ENCODE data around the gene MED10.

The MED10 gene

DNA sequence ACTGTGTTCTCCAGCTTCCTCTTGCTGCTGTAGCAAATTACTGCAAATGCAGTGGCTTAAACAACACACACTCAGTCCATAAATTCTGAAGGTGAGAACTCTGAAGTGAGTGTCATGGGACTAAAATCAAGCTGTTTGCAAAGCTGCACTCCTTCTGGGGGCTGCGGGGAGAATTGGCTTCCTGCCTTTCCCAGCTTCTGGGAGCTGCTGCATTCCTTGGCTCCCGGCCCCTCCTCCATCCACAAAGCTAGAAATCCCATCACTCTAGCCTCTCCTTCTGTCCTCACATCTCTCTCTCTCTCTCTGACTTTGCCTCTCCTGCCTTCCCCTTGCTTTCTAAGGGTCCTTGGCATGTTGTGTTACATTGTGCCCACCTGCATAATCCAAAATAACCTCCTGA lies 14.2 kb upstream of the MED10 start:
- no peak overlapping the region for H2BK120ac ChIP-seq (ENCODE audit: low read depth, low read length)
- H3K9me3 ChIP-seq (replicated peaks in 1 of 2; ENCODE audit: control insufficient read depth in 2 of 2, insufficient read depth in 1 of 2, low read depth in 1 of 2, low read length in 2 of 2): no peaks in the 10 kb centered on the region
- H3K79me1 ChIP-seq (ENCODE audit: low read depth, low read length): no peaks in the 10 kb centered on the region
- H3K4me2 ChIP-seq (ENCODE audit: insufficient read depth, low read length, poor library complexity, severe bottlenecking): no peak overlapping the region
- H3K27ac ChIP-seq (replicated peaks; ENCODE audit: low read length): no peak overlapping the region
- H2BK15ac ChIP-seq (ENCODE audit: low read length): no peak overlapping the region
- no peaks in the 10 kb centered on the region for H3K36me3 ChIP-seq (replicated peaks in 1 of 2; ENCODE audit: control insufficient read depth in 2 of 2, insufficient read depth in 2 of 2, low read length in 2 of 2)
- H3K18ac ChIP-seq (ENCODE audit: low read length): no peak overlapping the region
- H3K27me3 ChIP-seq (ENCODE audit: control insufficient read depth in 3 of 3, insufficient read depth in 3 of 3, low read depth in 1 of 3, low read length in 3 of 3): peaks cover 0 to 16% (median 0%) of the 10 kb centered on the region in 3 experiments
- H3K9ac ChIP-seq (ENCODE audit: low read depth, low read length, poor library complexity): no peak overlapping the region
- H3K4me3 ChIP-seq (ENCODE audit: low read length in 2 of 2): no peak overlapping the region
- H2AFZ ChIP-seq (ENCODE audit: low read length): no peak overlapping the region
- H4K8ac ChIP-seq (ENCODE audit: low read depth, low read length): no peak overlapping the region
- no peak for DNase-seq (ENCODE audit: low spot score)
- no peak overlapping the region for H2BK5ac ChIP-seq (ENCODE audit: low read length)
- no peak overlapping the region for H3K14ac ChIP-seq (ENCODE audit: low read length)
- no peak overlapping the region for H2BK12ac ChIP-seq (ENCODE audit: low read length)
- H4K91ac ChIP-seq (ENCODE audit: low read depth, low read length, poor library complexity): no peak overlapping the region
- no peak overlapping the region for H3K4ac ChIP-seq (ENCODE audit: low read length)
- no CpG with 5 or more reads among the region's 2 CpGs for WGBS, 2 donors (ENCODE audit: extremely low coverage in 2 of 2, insufficient read length in 2 of 2, insufficient replicate concordance in 1 of 2)
- no peak overlapping the region for H2AK5ac ChIP-seq (ENCODE audit: low read depth, low read length)
- H3K23ac ChIP-seq (ENCODE audit: low read depth, low read length, poor library complexity): no peak overlapping the region
- no peaks in the 10 kb centered on the region for H3K4me1 ChIP-seq (ENCODE audit: control insufficient read depth in 2 of 2, insufficient read depth in 1 of 2, low read depth in 1 of 2, low read length in 2 of 2)

- no CpG with 5 or more reads among the region's 4 CpGs for WGBS, 2 donors (ENCODE audit: extremely low coverage in 2 of 2, insufficient read length in 2 of 2, insufficient replicate concordance in 1 of 2)
- H3K9ac ChIP-seq (ENCODE audit: low read depth, low read length, poor library complexity): peak overlapping the region; percentile 22
These were observed 12.8 kb upstream of the MED10 start for GRCh38 chr5:6391151-6391550.

GRCh38 chr5:6389946-6390530 lies 11.7 kb upstream of the MED10 start:
- H3K4me3 ChIP-seq (ENCODE audit: low read length in 2 of 2): no peak overlapping the region
- no peak overlapping the region for H3K9ac ChIP-seq (ENCODE audit: low read depth, low read length, poor library complexity)
- no peaks in the 10 kb centered on the region for H3K4me1 ChIP-seq (ENCODE audit: control insufficient read depth in 2 of 2, insufficient read depth in 1 of 2, low read depth in 1 of 2, low read length in 2 of 2)
- H2BK12ac ChIP-seq (ENCODE audit: low read length): no peak overlapping the region
- H2BK15ac ChIP-seq (ENCODE audit: low read length): no peak overlapping the region
- no peak overlapping the region for H3K4ac ChIP-seq (ENCODE audit: low read length)
- no peak overlapping the region for H3K4me2 ChIP-seq (ENCODE audit: insufficient read depth, low read length, poor library complexity, severe bottlenecking)
- no peak overlapping the region for H2BK5ac ChIP-seq (ENCODE audit: low read length)
- peaks cover 0 to 12% (median 0%) of the 10 kb centered on the region in 3 experiments for H3K27me3 ChIP-seq (ENCODE audit: control insufficient read depth in 3 of 3, insufficient read depth in 3 of 3, low read depth in 1 of 3, low read length in 3 of 3)
- H3K79me1 ChIP-seq (ENCODE audit: low read depth, low read length): no peaks in the 10 kb centered on the region
- H3K14ac ChIP-seq (ENCODE audit: low read length): no peak overlapping the region
- H4K91ac ChIP-seq (ENCODE audit: low read depth, low read length, poor library complexity): no peak overlapping the region
- no peak overlapping the region for H2BK120ac ChIP-seq (ENCODE audit: low read depth, low read length)
- no CpG with 5 or more reads among the region's 7 CpGs for WGBS, 2 donors (ENCODE audit: extremely low coverage in 2 of 2, insufficient read length in 2 of 2, insufficient replicate concordance in 1 of 2)
- H3K9me3 ChIP-seq (replicated peaks in 1 of 2; ENCODE audit: control insufficient read depth in 2 of 2, insufficient read depth in 1 of 2, low read depth in 1 of 2, low read length in 2 of 2): no peaks in the 10 kb centered on the region
- H3K27ac ChIP-seq (replicated peaks; ENCODE audit: low read length): no peak overlapping the region
- no peak overlapping the region for H4K8ac ChIP-seq (ENCODE audit: low read depth, low read length)
- no peak overlapping the region for H3K23ac ChIP-seq (ENCODE audit: low read depth, low read length, poor library complexity)
- H2AK5ac ChIP-seq (ENCODE audit: low read depth, low read length): no peak overlapping the region
- DNase-seq (ENCODE audit: low spot score): no peak
- no peak overlapping the region for H3K18ac ChIP-seq (ENCODE audit: low read length)
- H3K36me3 ChIP-seq (replicated peaks in 1 of 2; ENCODE audit: control insufficient read depth in 2 of 2, insufficient read depth in 2 of 2, low read length in 2 of 2): no peaks in the 10 kb centered on the region
- no peak overlapping the region for H2AFZ ChIP-seq (ENCODE audit: low read length)

More at GRCh38 chr5:6391151-6391550, 12.8 kb upstream of the MED10 start:
- Histone ChIP-seq H3K9me3 (replicated peaks in 1 of 2; ENCODE audit: control insufficient read depth in 2 of 2, insufficient read depth in 1 of 2, low read depth in 1 of 2, low read length in 2 of 2) (no peaks in the 10 kb centered on the region), H3K4me2 (ENCODE audit: insufficient read depth, low read length, poor library complexity, severe bottlenecking) (no peak overlapping the region), H3K27ac (replicated peaks; ENCODE audit: low read length) (no peak overlapping the region), H4K91ac (ENCODE audit: low read depth, low read length, poor library complexity) (no peak overlapping the region), H2BK120ac (ENCODE audit: low read depth, low read length) (no peak overlapping the region), H2AK5ac (ENCODE audit: low read depth, low read length) (no peak overlapping the region), H3K79me1 (ENCODE audit: low read depth, low read length) (no peaks in the 10 kb centered on the region), H3K4me1 (ENCODE audit: control insufficient read depth in 2 of 2, insufficient read depth in 1 of 2, low read depth in 1 of 2, low read length in 2 of 2) (no peaks in the 10 kb centered on the region), H2BK15ac (ENCODE audit: low read length) (no peak overlapping the region), H2BK12ac (ENCODE audit: low read length) (no peak overlapping the region), H2BK5ac (ENCODE audit: low read length) (no peak overlapping the region), H3K4ac (ENCODE audit: low read length) (no peak overlapping the region), H3K27me3 (ENCODE audit: control insufficient read depth in 3 of 3, insufficient read depth in 3 of 3, low read depth in 1 of 3, low read length in 3 of 3) (peaks cover 0 to 16% (median 0%) of the 10 kb centered on the region in 3 experiments), H3K36me3 (replicated peaks in 1 of 2; ENCODE audit: control insufficient read depth in 2 of 2, insufficient read depth in 2 of 2, low read length in 2 of 2) (no peaks in the 10 kb centered on the region), H3K18ac (ENCODE audit: low read length) (no peak overlapping the region), H3K14ac (ENCODE audit: low read length) (no peak overlapping the region), H3K23ac (ENCODE audit: low read depth, low read length, poor library complexity) (no peak overlapping the region), H2AFZ (ENCODE audit: low read length) (no peak overlapping the region), H3K4me3 (ENCODE audit: low read length in 2 of 2) (no peak overlapping the region), H4K8ac (ENCODE audit: low read depth, low read length) (no peak overlapping the region)
- DNase-seq (ENCODE audit: low spot score): no peak

DNA sequence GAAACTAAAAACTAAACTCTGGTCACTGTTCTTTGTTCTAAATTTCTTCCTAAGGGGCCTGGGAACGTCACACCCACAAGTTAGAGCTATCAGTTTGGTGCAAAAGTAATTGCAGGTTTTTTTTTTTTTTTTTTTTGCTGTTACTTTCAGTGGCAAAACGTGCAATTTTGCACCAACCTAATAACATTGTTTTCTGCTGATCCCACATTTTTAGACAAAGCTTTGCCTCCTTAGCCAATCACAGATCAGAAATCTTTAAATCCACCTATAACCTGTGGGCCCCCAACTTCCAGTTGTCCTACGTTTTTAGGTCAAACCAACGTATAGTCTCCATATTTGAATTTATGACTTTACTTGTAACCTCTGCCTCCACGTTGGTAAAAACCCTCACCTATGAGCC lies 11.1 kb upstream of the MED10 start:
- H3K4ac ChIP-seq (ENCODE audit: low read length): no peak overlapping the region
- H2BK12ac ChIP-seq (ENCODE audit: low read length): no peak overlapping the region
- H3K9me3 ChIP-seq (replicated peaks in 1 of 2; ENCODE audit: control insufficient read depth in 2 of 2, insufficient read depth in 1 of 2, low read depth in 1 of 2, low read length in 2 of 2): no peaks in the 10 kb centered on the region
- H3K18ac ChIP-seq (ENCODE audit: low read length): no peak overlapping the region
- H4K8ac ChIP-seq (ENCODE audit: low read depth, low read length): no peak overlapping the region
- H3K14ac ChIP-seq (ENCODE audit: low read length): no peak overlapping the region
- no CpG with 5 or more reads among the region's 5 CpGs for WGBS, 2 donors (ENCODE audit: extremely low coverage in 2 of 2, insufficient read length in 2 of 2, insufficient replicate concordance in 1 of 2)
- H3K27me3 ChIP-seq (ENCODE audit: control insufficient read depth in 3 of 3, insufficient read depth in 3 of 3, low read depth in 1 of 3, low read length in 3 of 3): peaks cover 0 to 8% (median 0%) of the 10 kb centered on the region in 3 experiments
- H2BK5ac ChIP-seq (ENCODE audit: low read length): no peak overlapping the region
- no peak overlapping the region for H3K4me3 ChIP-seq (ENCODE audit: low read length in 2 of 2)
- DNase-seq (ENCODE audit: low spot score): no peak
- H3K23ac ChIP-seq (ENCODE audit: low read depth, low read length, poor library complexity): no peak overlapping the region
- H2AFZ ChIP-seq (ENCODE audit: low read length): no peak overlapping the region
- no peak overlapping the region for H3K27ac ChIP-seq (replicated peaks; ENCODE audit: low read length)
- H2AK5ac ChIP-seq (ENCODE audit: low read depth, low read length): no peak overlapping the region
- H3K79me1 ChIP-seq (ENCODE audit: low read depth, low read length): no peaks in the 10 kb centered on the region
- H3K36me3 ChIP-seq (replicated peaks in 1 of 2; ENCODE audit: control insufficient read depth in 2 of 2, insufficient read depth in 2 of 2, low read length in 2 of 2): no peaks in the 10 kb centered on the region
- H2BK120ac ChIP-seq (ENCODE audit: low read depth, low read length): no peak overlapping the region
- H3K4me1 ChIP-seq (ENCODE audit: control insufficient read depth in 2 of 2, insufficient read depth in 1 of 2, low read depth in 1 of 2, low read length in 2 of 2): no peaks in the 10 kb centered on the region
- H2BK15ac ChIP-seq (ENCODE audit: low read length): no peak overlapping the region
- H4K91ac ChIP-seq (ENCODE audit: low read depth, low read length, poor library complexity): no peak overlapping the region
- no peak overlapping the region for H3K9ac ChIP-seq (ENCODE audit: low read depth, low read length, poor library complexity)
- no peak overlapping the region for H3K4me2 ChIP-seq (ENCODE audit: insufficient read depth, low read length, poor library complexity, severe bottlenecking)
